Endothelial cell of umbilical vein (primary cell): Measurements from ENCODE around the gene ULK4. TPM values are rescaled to one million over a fixed set of nuclear protein-coding genes. Genes with fewer than 3 reads are reported as not detected.

Experiments
- BruUV-seq: library from RNA; stranded (reverse); fragments of 400-500 nt; replicated peaks from 2 replicates; lab custom pipeline; 2021; lab: Mats Ljungman, UMichigan
- CTCF ChIA-PET: fragments of 300-600, 350-600 bp; sonication (Branson Sonifier 250); formaldehyde crosslinking; loops from one replicate; lab custom pipeline; 2021; ENCODE audit warnings: antibody characterized with exemption, inconsistent platforms; lab: Charles Lee
- POLR2A ChIA-PET: fragments of 300-600, 350-600 bp; sonication (Branson Sonifier 250); formaldehyde crosslinking; loops from one replicate; lab custom pipeline; 2021; ENCODE audit warnings: antibody characterized with exemption, inconsistent platforms; lab: Charles Lee
- DNase-seq: peaks from one replicate; pipeline ENCODE4 v3.0.0-alpha.2; 2011; ENCODE audit warnings: low read depth, low spot score
- FAIRE-seq: peaks from 2 replicates; lab custom pipeline; 2011; peaks lifted over from hg19 to GRCh38; lab: Jason Lieb, UNC
- H2AFZ ChIP-seq: 2 replicates; pipeline ENCODE4 v1.6.0; 2012; ENCODE audit warnings: low read depth, low read length, control low read depth, inconsistent platforms
- H3K27ac ChIP-seq: 2 replicates; pipeline ENCODE4 v1.5.1; 2011; ENCODE audit warnings: low read depth, mild to moderate bottlenecking, control low read depth, low read length, moderate library complexity; ENCODE audit not compliant: insufficient read depth
- H3K27me3 ChIP-seq, 2 experiments: 2 replicates each; pipeline versions ENCODE4 v1.6.0 to v1.6.1; 2011; ENCODE audit warnings: low read length in 2 of 2, mixed read lengths in 1 of 2; ENCODE audit not compliant: control insufficient read depth in 2 of 2, insufficient read depth in 2 of 2
- H3K36me3 ChIP-seq, 2 experiments: 2 replicates in 1 of 2; 3 replicates in 1 of 2; pipeline ENCODE4 v1.5.1; 2011; ENCODE audit warnings: low read length in 2 of 2, mild to moderate bottlenecking in 1 of 2, moderate library complexity in 1 of 2; ENCODE audit not compliant: control insufficient read depth in 2 of 2, insufficient read depth in 2 of 2; ENCODE audit errors: extremely low read depth in 1 of 2
- H3K4me1 ChIP-seq: 3 replicates; pipeline ENCODE4 v1.5.1; 2011; ENCODE audit warnings: mild to moderate bottlenecking, low read length; ENCODE audit not compliant: control insufficient read depth, insufficient read depth; ENCODE audit errors: extremely low read depth
- H3K4me2 ChIP-seq: 2 replicates; pipeline ENCODE4 v1.6.1; 2011; ENCODE audit warnings: low read length, control low read depth, mixed read lengths; ENCODE audit not compliant: insufficient read depth
- H3K4me3 ChIP-seq, 3 experiments: fragments of 200-600 bp in 1 of 3; sonication (generic), shearing (Covaris generic) in 1 of 3; replicated peaks in 1 of 3; 2 replicates each; pipeline ENCODE4 v1.5.1; 2011 to 2016; ENCODE audit warnings: control low read depth in 3 of 3, low read length in 3 of 3, mild to moderate bottlenecking in 2 of 3, inconsistent platforms in 1 of 3, low read depth in 1 of 3, moderate library complexity in 1 of 3; ENCODE audit not compliant: insufficient read depth in 1 of 3
- H3K79me2 ChIP-seq: 2 replicates; pipeline ENCODE4 v1.6.0; 2012; ENCODE audit warnings: low read length, inconsistent platforms; ENCODE audit not compliant: control insufficient read depth, insufficient read depth
- H3K9ac ChIP-seq: replicated peaks from 2 replicates; pipeline ENCODE3; 2011; ENCODE audit warnings: low read length, control low read depth; ENCODE audit not compliant: insufficient read depth; ENCODE audit errors: extremely low read depth
- H3K9me1 ChIP-seq: replicated peaks from 3 replicates; pipeline ENCODE4 v1.6.0; 2011; ENCODE audit warnings: mild to moderate bottlenecking, low read length; ENCODE audit not compliant: control insufficient read depth, insufficient read depth; ENCODE audit errors: extremely low read depth
- H3K9me3 ChIP-seq: replicated peaks from 2 replicates; pipeline ENCODE4 v1.5.1; 2012; ENCODE audit warnings: low read length, inconsistent platforms; ENCODE audit not compliant: control insufficient read depth, insufficient read depth
- H4K20me1 ChIP-seq: replicated peaks from 2 replicates; pipeline ENCODE3; 2011; ENCODE audit warnings: mild to moderate bottlenecking, low read length; ENCODE audit not compliant: control insufficient read depth, insufficient read depth; ENCODE audit errors: extremely low read depth
- CTCF ChIP-seq, 2 donors: IDR thresholded peaks; 1 replicate in 1 of 2; 2 replicates in 1 of 2; pipeline ENCODE4 v1.5.1; 2011; ENCODE audit warnings: low read length in 2 of 2, mild to moderate bottlenecking in 2 of 2, moderate library complexity in 2 of 2, control low read depth in 1 of 2, inconsistent platforms in 1 of 2, low read depth in 1 of 2; ENCODE audit not compliant: insufficient read depth in 1 of 2; ENCODE audit errors: extremely low read depth in 1 of 2
- EZH2 ChIP-seq: IDR thresholded peaks from 2 replicates; pipeline ENCODE4 v1.6.1; 2012; ENCODE audit warnings: borderline replicate concordance, low read depth, mild to moderate bottlenecking, moderate library complexity, low read length, inconsistent platforms; ENCODE audit not compliant: severe bottlenecking
- FOS ChIP-seq: IDR thresholded peaks from 2 replicates; pipeline ENCODE4 v1.6.1; 2011; ENCODE audit warnings: mild to moderate bottlenecking, low read length, moderate library complexity, borderline replicate concordance; ENCODE audit not compliant: insufficient read depth
- GATA2 ChIP-seq: IDR thresholded peaks from 2 replicates; pipeline ENCODE4 v1.7.0; 2011; ENCODE audit warnings: low read depth, mild to moderate bottlenecking, moderate library complexity, mixed read lengths, low read length; ENCODE audit not compliant: insufficient read length, insufficient read depth
- JUN ChIP-seq: IDR thresholded peaks from 2 replicates; pipeline ENCODE4 v1.6.1; 2011; ENCODE audit warnings: borderline replicate concordance, low read depth; ENCODE audit not compliant: insufficient read length, insufficient read depth
- MAX ChIP-seq: IDR thresholded peaks from 2 replicates; pipeline ENCODE4 v1.6.1; 2011; ENCODE audit not compliant: insufficient read depth, insufficient read length
- MYC ChIP-seq: IDR thresholded peaks from one replicate; pipeline ENCODE4 v1.6.1; 2011; ENCODE audit warnings: mild to moderate bottlenecking, low read depth, low read length
- POLR2A ChIP-seq: IDR thresholded peaks from 2 replicates; pipeline ENCODE4 v1.6.1; 2012; ENCODE audit warnings: low read depth, mild to moderate bottlenecking, control low read depth, low read length
- POLR2AphosphoS5 ChIP-seq: IDR thresholded peaks from 2 replicates; pipeline ENCODE4 v1.6.1; 2012; ENCODE audit warnings: low read depth, mild to moderate bottlenecking, control low read depth, low read length, moderate library complexity; ENCODE audit not compliant: insufficient read depth
- dilution Hi-C: fragments of 300-500 bp; cut with MboI; formaldehyde crosslinking; loops from one replicate; pipeline ENCODE4 v1.15.0; 2019; ENCODE audit warnings: low sequenced_read_pairs; ENCODE audit not compliant: extremely low pct_ligation_motif_present
- intact Hi-C: fragments of 100-400 bp; cut with micrococcal nuclease; formaldehyde crosslinking; loops from one replicate; pipeline ENCODE4 v1.10.0; 2022
- polyA plus RNA-seq, 4 experiments: library from polyadenylated mRNA; depleted of rRNA in 3 of 4; stranded (reverse) in 3 of 4; unstranded in 1 of 4; fragments of >200 nt; gene quantifications; 2 replicates each; pipeline versions ENCODE4 v1.2.1 to v1.2.3, GENCODE V29; 2011 to 2012; ENCODE audit warnings: missing spikeins in 1 of 4
- total RNA-seq: library from RNA; stranded (reverse); gene quantifications from 2 replicates; pipeline ENCODE4 v1.2.3, GENCODE V29; 2021

ULK4 gene
- total and polyA plus RNA-seq, 2 donors (not counting 3 experiments of a cell fraction or from before 2014, with no cell fraction given) = 3.3 to 16.0 TPM

- ChIA-PET POLR2A (no interaction called here), CTCF (interaction anchor here (1.3 kb wide), 1 partner anchor 145 kb away, joined by 3 read pairs; no protein-coding TSS in a partner anchor)
- Histone ChIP-seq H3K9me1 (no peaks in the 10 kb centered on the region), H4K20me1 (no peaks in the 10 kb centered on the region), H3K4me3 (no peak overlapping the region), H3K4me1 (no peaks in the 10 kb centered on the region), H3K27ac (no peak overlapping the region), H3K27me3 (no peaks in the 10 kb centered on the region), H3K9me3 (no peaks in the 10 kb centered on the region), H2AFZ (no peak overlapping the region), H3K79me2 (no peaks in the 10 kb centered on the region), H3K9ac (no peak overlapping the region), H3K4me2 (no peak overlapping the region), H3K36me3 (no peaks in the 10 kb centered on the region)
- FAIRE-seq = no peak
- intact Hi-C loops = no loop called here
- no TSS peak for BruUV-seq
- TF ChIP-seq MAX = no peak
- TF ChIP-seq MYC = no peak
- no peak for TF ChIP-seq JUN
- no peak for TF ChIP-seq POLR2AphosphoS5
- no peak for TF ChIP-seq POLR2A
- TF ChIP-seq FOS = no peak
- DNase-seq = no peak
- dilution Hi-C loops = no loop called here
These were observed 235.0 kb downstream of the ULK4 start for GRCh38 chr3:41726891-41727290.

- H3K9me1 ChIP-seq = no peaks in the 10 kb centered on the region
- H3K4me2 ChIP-seq = no peak overlapping the region
- TF ChIP-seq GATA2 (no peak), CTCF (IDR thresholded peaks at IDR 0.05; ENCODE audit: extremely low read depth in 1 of 2, insufficient read depth in 1 of 2, low read depth in 1 of 2, low read length in 2 of 2) (no peak), MYC (no peak), EZH2 (no peak), POLR2AphosphoS5 (no peak), MAX (no peak), POLR2A (no peak), JUN (no peak), FOS (no peak)
- no peaks in the 10 kb centered on the region for H3K36me3 ChIP-seq
- no peaks in the 10 kb centered on the region for H3K9me3 ChIP-seq
- H3K4me3 ChIP-seq = no peak overlapping the region
- no peaks in the 10 kb centered on the region for H3K4me1 ChIP-seq
- ChIA-PET POLR2A (no interaction called here), CTCF (no interaction called here)
- H3K27ac ChIP-seq = no peak overlapping the region
- H3K9ac ChIP-seq = no peak overlapping the region
- FAIRE-seq (no peak), DNase-seq (no peak)
- H2AFZ ChIP-seq = no peak overlapping the region
- H3K27me3 ChIP-seq = no peaks in the 10 kb centered on the region
- H4K20me1 ChIP-seq = no peaks in the 10 kb centered on the region
- H3K79me2 ChIP-seq = no peaks in the 10 kb centered on the region
- dilution Hi-C loops = no loop called here
- intact Hi-C loops = loop anchor here (2.0 to 5.0 kb wide), 2 partner anchors 515 to 1137 kb away; no protein-coding TSS in a partner anchor
- no TSS peak for BruUV-seq
These were observed 244.3 kb downstream of the ULK4 start for GRCh38 chr3:41717641-41718040.
